Activated CD4-positive, alpha-beta T cell treated with anti-CD3 and anti-CD28 coated beads, Interleukin-2, amount 50 U/mL, for 24 hours (primary cell): ENCODE measurements around the gene WNT5A.

Experiments
- DNase-seq, 2 donors: peaks; one replicate each; pipeline ENCODE4 v3.0.0-alpha.2; 2020; ENCODE audit warnings: low read depth in 1 of 2, low spot score in 1 of 2

Gene WNT5A

DNA sequence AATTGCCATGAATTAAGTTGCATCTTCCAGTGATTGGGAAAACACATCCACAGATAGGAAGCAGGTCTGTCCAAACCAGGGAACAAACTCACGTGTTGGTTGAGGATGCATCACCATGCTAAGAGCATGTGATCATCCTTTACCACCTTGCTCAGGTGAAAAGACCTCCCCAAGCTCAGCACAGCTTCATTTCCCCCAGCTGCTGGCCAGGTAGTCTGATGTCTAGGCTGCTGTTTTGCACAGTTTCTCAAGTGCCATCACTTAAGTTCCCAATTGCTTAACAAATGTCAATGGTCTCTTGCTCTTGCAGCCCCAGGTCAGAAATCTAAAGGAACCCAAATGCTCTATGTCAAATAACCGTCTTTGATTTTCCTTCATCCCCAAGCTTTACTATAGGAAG lies 34.2 kb downstream of the WNT5A start:
- no peak for DNase-seq

DNA sequence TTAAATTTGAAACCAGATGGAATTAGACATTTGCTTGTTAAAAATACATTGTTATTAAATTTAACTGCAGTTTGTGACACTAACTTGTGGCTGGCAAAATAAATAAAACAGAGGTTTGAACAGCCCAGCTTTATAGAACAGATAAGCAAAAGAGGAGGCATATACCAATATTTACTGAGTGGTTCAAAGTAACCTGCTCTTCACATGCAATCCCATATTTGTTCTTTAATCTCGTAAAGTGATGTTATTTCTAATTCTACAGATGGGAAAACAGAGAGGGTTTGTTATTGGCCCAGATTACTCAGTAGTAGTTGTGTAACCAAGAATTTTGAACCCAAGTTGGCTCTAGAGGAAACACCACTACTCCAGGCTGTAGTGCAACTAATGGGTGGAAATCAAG lies 37.6 kb downstream of the WNT5A start:
- DNase-seq = no peak

DNA sequence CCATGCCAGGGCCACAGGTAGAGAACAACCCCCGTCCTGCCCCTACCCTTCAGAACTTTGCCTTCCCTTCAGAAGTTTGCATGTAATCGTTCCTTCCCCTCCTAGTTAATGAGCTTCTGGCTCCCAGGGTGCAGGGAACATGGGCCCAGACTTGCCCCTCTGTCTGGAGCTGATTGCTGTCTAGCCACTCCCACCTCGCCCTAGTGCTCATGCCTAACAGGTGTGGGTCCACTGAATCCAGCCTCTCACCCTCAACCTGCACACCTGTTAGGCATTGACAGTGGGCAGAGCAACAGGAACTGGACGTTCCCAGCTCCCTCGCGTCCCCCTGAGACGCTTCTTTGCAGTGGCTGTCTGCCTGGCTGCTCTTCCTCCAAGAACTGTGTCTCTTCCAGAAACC lies 40.3 kb downstream of the WNT5A start:
- no peak for DNase-seq

DNA sequence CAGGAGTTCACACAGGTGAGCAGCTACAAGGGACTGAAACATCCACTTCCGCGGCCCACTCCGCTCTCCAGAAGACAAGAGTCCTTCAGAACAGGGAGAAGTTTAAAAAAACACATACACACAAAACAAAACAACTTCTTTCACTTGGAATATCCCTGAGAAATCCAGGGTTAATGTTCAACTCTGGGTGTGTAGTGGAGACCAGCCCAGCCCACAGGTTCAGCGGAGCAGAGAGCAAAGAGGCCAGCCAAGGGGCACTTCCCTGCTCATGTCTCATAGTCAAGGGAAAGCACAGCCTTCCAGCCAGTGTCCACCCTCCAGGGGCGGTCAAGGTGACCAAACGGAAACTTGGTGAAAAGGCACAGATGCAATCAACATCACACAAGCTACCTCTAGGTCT lies 41.6 kb downstream of the WNT5A start:
- no peak for DNase-seq

DNA sequence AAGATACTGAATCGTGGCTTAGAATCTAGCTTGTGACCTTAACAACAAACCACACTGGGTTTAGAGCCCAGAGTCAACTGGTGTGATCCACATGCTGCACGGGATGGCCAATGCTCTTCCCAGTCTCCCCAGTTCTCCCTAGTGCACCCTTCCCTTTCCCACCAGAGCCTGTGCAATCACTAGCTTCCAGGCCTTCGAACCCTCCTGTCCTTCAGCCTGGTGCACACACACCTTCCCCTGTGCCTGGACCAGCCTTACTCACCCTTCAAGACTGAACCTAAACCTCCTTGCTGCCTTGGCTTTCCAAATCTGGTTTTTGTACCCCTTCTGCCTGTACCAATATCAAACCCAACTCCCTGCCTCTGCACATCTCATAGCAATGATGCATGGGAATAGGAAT lies 43.8 kb downstream of the WNT5A start:
- DNase-seq = no peak

GRCh38 chr3:55442861-55443260 lies 44.2 kb downstream of the WNT5A start:
- no peak for DNase-seq

DNA sequence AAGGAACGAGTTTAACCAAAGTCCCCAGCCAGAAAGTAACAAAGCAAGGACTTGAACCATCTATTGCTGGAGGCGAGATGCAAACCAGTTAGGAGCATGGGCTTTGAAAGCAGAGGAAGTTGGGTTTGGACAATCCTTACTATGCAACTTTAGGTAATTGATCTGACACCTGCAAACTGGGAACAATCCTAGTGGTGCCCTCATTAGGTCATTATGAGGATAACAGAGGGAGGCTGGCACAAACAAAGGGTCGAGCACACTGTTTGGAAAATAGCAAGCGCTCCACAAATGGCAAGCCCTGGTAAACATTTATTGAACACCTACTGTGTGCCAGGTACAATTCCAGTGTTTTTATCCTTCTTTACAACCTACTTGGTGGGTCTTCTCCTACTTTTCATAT lies 45.6 kb downstream of the WNT5A start:
- no peak for DNase-seq

- DNase-seq = no peak
These were observed 46.9 kb downstream of the WNT5A start for GRCh38 chr3:55440104-55440708.

- DNase-seq = no peak
These were observed 47.4 kb downstream of the WNT5A start for GRCh38 chr3:55439657-55440056.

GRCh38 chr3:55436644-55437043 lies 50.5 kb downstream of the WNT5A start:
- DNase-seq = no peak

DNA sequence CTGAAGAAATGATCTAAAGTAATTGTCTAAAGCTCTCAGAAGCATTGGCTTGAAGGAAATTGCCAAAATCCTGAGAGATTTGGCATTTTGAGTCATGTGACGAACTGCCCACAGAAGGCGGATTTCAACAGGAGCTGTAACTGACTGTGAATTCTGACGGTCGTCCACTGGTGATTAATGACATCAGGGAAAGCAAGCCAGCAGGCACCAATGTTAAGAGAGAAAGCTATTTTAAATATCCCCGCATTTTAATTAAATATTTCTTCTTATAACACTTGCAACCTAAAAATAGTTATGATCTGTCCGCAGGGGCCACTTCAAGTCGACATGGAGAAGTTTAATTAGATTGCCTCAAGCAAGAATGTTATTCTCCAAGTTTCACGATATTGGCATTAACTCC lies 51.6 kb downstream of the WNT5A start:
- no peak for DNase-seq

- no peak for DNase-seq
These were observed 52.3 kb downstream of the WNT5A start for GRCh38 chr3:55434789-55435188.

DNA sequence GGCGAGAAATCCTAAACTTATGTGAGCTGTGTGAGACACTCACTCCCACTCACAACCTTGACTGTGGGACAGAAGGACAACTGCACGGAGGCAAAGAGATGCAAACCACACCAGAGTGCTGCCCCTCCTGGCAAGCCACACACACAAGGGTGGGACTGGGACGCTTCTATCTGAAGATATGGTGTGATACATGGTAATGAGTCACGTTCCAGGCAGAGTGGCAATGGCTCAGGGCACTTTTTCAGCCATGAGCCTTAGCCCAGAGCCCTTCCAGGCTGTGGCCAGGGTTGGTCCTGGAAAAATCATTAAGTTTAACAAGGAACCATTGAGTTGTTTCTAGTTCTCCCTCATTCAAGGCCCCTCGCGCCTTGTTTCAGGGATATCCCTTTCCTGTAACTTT lies 56.1 kb downstream of the WNT5A start:
- no peak for DNase-seq

- no peak for DNase-seq
These were observed 59.4 kb downstream of the WNT5A start for GRCh38 chr3:55427739-55428138.

GRCh38 chr3:55426486-55426885 lies 60.6 kb downstream of the WNT5A start:
- DNase-seq = no peak

DNA sequence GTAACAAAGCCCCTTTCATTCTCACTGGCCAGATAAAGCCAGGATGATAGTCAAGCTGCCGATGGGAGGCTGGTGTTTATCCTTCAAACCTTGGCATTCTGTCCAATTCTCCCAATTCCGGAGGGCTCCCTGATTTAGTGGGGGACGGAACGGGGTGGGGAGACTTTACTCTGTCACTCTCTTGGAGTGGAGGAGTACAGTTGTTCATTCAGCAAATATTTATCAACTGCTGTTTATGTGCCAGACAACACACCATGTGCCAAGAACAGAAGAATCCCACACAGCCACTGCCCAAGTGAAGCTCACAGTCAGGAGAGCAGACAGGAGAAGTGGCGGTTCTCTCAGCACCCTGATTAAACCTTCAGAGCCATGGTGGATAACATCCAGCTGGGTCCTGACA lies 63.3 kb downstream of the WNT5A start:
- DNase-seq = no peak

DNA sequence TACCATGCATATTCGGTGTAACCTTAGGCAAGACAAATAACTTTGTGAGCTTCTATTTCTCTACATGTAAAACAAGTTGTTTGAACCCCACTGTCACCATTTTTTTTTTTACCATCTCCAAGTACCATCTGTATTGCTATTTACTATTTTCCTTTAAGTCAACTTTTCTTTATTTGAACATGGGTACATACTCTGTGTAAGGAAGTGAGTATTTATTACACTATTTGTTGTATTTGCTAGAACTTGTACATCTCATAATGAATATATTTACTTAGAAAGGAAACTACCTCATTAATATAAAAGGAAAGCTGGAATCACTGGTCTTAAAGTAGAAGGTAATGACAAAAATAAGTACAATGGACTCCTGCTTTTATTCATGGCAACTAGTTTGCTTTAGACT lies 69.9 kb downstream of the WNT5A start:
- no peak for DNase-seq

DNA sequence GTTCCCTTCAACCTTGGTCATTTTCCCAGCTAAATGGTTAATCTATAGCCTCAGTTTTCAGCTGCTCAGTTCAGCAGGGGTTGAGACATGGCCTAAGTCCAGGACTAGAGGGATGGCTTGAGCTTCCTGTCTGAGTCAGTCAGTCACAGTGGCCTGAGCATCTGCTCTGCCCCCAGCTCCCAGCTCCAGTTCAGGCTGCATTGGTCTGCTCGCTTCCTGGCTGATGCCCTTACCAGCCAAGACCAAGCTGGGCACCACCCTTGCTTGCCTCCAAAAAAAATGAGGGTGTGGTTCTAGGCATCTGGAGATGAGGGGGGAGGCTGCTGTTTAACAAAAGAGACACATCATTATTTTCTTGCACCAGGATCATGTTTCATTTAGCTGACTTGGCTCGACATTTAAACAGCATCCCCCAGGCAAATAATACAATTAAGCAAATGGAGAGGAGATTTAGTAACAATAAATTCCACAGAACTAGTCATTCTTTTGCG lies 70.7 kb downstream of the WNT5A start:
- DNase-seq = no peak
